Measurements from ENCODE around the gene COL5A1. TPM values are rescaled to one million over a fixed set of nuclear protein-coding genes. Genes with fewer than 3 reads are reported as not detected.
A peak's percentile ranks its signal among the peaks of the same experiment; 100 is the strongest.
"Not testable (repeated sequence)": the region's sequence is repeated elsewhere in the genome, so short reads cannot be mapped to it uniquely, and the experiment has no call there.

COL5A1 gene
- total RNA-seq, 4 donors from 2014 or later, result 1.6 to 2.8 (median 2.3) TPM

DNA sequence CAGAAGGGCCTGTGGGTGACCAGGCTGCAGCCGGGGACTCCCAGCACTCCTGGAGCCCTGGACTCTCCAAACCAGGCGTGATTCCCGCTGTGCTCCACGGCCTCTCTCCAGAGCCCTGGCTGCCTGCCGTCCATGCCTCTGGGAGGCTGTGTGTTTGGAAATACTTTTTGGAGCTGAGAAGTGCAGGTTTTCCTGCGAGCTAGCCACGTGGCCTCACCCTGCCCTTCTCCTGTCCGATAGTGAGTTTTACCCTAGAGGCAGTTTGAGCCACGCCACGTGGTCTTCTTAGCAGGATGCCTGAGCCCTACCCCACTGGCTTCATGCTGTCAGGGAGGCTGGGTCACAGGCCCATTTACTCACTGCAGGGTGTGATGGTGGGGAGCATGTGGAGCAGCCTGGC lies 71.3 kb downstream of the COL5A1 start:
- intact Hi-C loops (cut with DNase I; ENCODE audit: low total_unique reads) (no loop called here), in situ Hi-C loops (cut with MboI; ENCODE audit: low sequenced_read_pairs in 4 of 4) (no loop called here)
- H3K4me3 ChIP-seq, result no peak overlapping the region
- H3K27me3 ChIP-seq, result peaks cover 10 to 14% (median 10%) of the 10 kb centered on the region in 3 donors
- H3K27ac ChIP-seq, result peak overlapping the region in 1 of 4 donors; percentile 13
- H3K9me3 ChIP-seq, result no peaks in the 10 kb centered on the region
- TF ChIP-seq POLR2A (IDR thresholded peaks at IDR 0.05), result no peak
- no peaks in the 10 kb centered on the region for H3K36me3 ChIP-seq
- DNase-seq (peak in 1 of 2 donors; percentile 37), ATAC-seq (peak in 1 of 2 donors; percentile 48)
- peaks cover 0 to 13% of the 10 kb centered on the region in 2 donors for H3K4me1 ChIP-seq

DNA sequence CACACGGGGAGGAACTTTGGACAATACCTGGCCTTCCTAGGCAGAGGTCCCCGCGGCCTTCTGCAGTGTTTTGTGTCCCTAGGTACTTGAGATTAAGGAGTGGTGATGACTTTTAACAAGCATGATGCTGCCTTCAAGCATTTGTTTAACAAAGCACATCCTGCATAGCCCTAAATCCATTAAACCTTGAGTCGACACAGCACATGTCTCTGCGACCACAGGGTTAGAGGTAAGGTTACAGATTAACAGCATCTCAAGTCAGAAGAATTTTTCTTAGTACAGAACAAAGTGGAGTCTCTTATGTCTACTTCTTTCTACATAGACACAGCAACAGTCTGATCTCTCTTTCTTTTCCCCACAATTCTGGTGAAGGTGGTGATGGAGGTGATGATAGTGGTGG lies 73.9 kb downstream of the COL5A1 start:
- ATAC-seq; in situ Hi-C loops (cut with MboI; ENCODE audit: low sequenced_read_pairs in 4 of 4); intact Hi-C loops (cut with DNase I; ENCODE audit: low total_unique reads); H3K27ac ChIP-seq; H3K4me1 ChIP-seq; H3K4me3 ChIP-seq; H3K9me3 ChIP-seq; H3K36me3 ChIP-seq; DNase-seq: not testable (repeated sequence)
- H3K27me3 ChIP-seq, result peaks cover 14 to 28% (median 15%) of the 10 kb centered on the region in 3 donors

- in situ Hi-C loops (cut with MboI; ENCODE audit: low sequenced_read_pairs in 4 of 4) (no loop called here), intact Hi-C loops (cut with DNase I; ENCODE audit: low total_unique reads) (no loop called here)
- peaks cover 14 to 28% (median 15%) of the 10 kb centered on the region in 3 donors for H3K27me3 ChIP-seq
- H3K9me3 ChIP-seq, result no peaks in the 10 kb centered on the region
- ATAC-seq, result no peak
- TF ChIP-seq, protein P1, sequence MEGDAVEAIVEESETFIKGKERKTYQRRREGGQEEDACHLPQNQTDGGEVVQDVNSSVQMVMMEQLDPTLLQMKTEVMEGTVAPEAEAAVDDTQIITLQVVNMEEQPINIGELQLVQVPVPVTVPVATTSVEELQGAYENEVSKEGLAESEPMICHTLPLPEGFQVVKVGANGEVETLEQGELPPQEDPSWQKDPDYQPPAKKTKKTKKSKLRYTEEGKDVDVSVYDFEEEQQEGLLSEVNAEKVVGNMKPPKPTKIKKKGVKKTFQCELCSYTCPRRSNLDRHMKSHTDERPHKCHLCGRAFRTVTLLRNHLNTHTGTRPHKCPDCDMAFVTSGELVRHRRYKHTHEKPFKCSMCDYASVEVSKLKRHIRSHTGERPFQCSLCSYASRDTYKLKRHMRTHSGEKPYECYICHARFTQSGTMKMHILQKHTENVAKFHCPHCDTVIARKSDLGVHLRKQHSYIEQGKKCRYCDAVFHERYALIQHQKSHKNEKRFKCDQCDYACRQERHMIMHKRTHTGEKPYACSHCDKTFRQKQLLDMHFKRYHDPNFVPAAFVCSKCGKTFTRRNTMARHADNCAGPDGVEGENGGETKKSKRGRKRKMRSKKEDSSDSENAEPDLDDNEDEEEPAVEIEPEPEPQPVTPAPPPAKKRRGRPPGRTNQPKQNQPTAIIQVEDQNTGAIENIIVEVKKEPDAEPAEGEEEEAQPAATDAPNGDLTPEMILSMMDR (IDR thresholded peaks at IDR 0.05 in 4 of 5, conservative IDR thresholded peaks at IDR 0.05 in 1 of 5), result no peak
- TF ChIP-seq POLR2A (IDR thresholded peaks at IDR 0.05), result no peak
- no peak for DNase-seq
- H3K4me3 ChIP-seq, result no peak overlapping the region
- no peak overlapping the region for H3K27ac ChIP-seq
- no peaks in the 10 kb centered on the region for H3K4me1 ChIP-seq
- H3K36me3 ChIP-seq, result no peaks in the 10 kb centered on the region
These were observed 74.5 kb downstream of the COL5A1 start for GRCh38 chr9:134716067-134716466.

GRCh38 chr9:134717056-134717455 lies 75.5 kb downstream of the COL5A1 start:
- no peaks in the 10 kb centered on the region for H3K4me1 ChIP-seq
- H3K9me3 ChIP-seq, result no peaks in the 10 kb centered on the region
- H3K27me3 ChIP-seq, result peaks cover 15 to 28% (median 19%) of the 10 kb centered on the region in 3 donors
- no peak for DNase-seq
- H3K36me3 ChIP-seq, result no peaks in the 10 kb centered on the region
- no peak for ATAC-seq
- TF ChIP-seq, protein P1 (IDR thresholded peaks at IDR 0.05 in 4 of 5, conservative IDR thresholded peaks at IDR 0.05 in 1 of 5), result no peak
- no peak for TF ChIP-seq POLR2A (IDR thresholded peaks at IDR 0.05)
- in situ Hi-C loops (cut with MboI; ENCODE audit: low sequenced_read_pairs in 4 of 4), result no loop called here
- intact Hi-C loops (cut with DNase I; ENCODE audit: low total_unique reads), result no loop called here
- H3K27ac ChIP-seq, result no peak overlapping the region
- no peak overlapping the region for H3K4me3 ChIP-seq

- in situ Hi-C loops (cut with MboI; ENCODE audit: low sequenced_read_pairs in 4 of 4), result no loop called here
- DNase-seq (no peak), ATAC-seq (no peak)
- no peak overlapping the region for H3K4me3 ChIP-seq
- no peaks in the 10 kb centered on the region for H3K4me1 ChIP-seq
- no peaks in the 10 kb centered on the region for H3K9me3 ChIP-seq
- TF ChIP-seq, protein P1 (IDR thresholded peaks at IDR 0.05 in 4 of 5, conservative IDR thresholded peaks at IDR 0.05 in 1 of 5), result no peak
- no peak for TF ChIP-seq POLR2A (IDR thresholded peaks at IDR 0.05)
- no peaks in the 10 kb centered on the region for H3K36me3 ChIP-seq
- intact Hi-C loops (cut with DNase I; ENCODE audit: low total_unique reads), result no loop called here
- H3K27me3 ChIP-seq, result peaks cover 16 to 23% (median 17%) of the 10 kb centered on the region in 3 donors
- H3K27ac ChIP-seq, result no peak overlapping the region
These were observed 76.5 kb downstream of the COL5A1 start for GRCh38 chr9:134717924-134718645.
